Measurements from ENCODE around the gene G6PD. TPM values are rescaled to one million over a fixed set of nuclear protein-coding genes. Genes with fewer than 3 reads are reported as not detected.
A peak's percentile ranks its signal among the peaks of the same experiment; 100 is the strongest.
"Not testable (repeated sequence)": the region's sequence is repeated elsewhere in the genome, so short reads cannot be mapped to it uniquely, and the experiment has no call there.

G6PD gene
- polyA plus RNA-seq, 2 of the 4 experiments (the other 2 are of a cell fraction): 692 to 1,409 TPM

GRCh38 chrX:154540897-154541535 lies 5.6 kb downstream of the G6PD start (continued):
- TF ChIP-seq JUNB (IDR thresholded peaks at IDR 0.05) (no peak), POLR2AphosphoS2 (conservative IDR thresholded peaks at IDR 0.05; ENCODE audit: low read length) (no peak), HEYL (CRISPR knock-in tag; IDR thresholded peaks at IDR 0.05) (no peak; the same call in 1 of the 2 replicates), RCOR1 (IDR thresholded peaks at IDR 0.05; ENCODE audit: low read depth, low read length) (no peak), EP300 (IDR thresholded peaks at IDR 0.05) (peak; percentile 29 to 48; a peak in 1 of 5 replicates), NFE2L2 (conservative IDR thresholded peaks at IDR 0.05; ENCODE audit: low read length) (0 out of 2 replicates have a peak, but pooled peaks have one; percentile 27), RFX5 (IDR thresholded peaks at IDR 0.05) (no peak), TFCP2L1 (CRISPR knock-in tag; IDR thresholded peaks at IDR 0.05) (no peak), POLR2A (IDR thresholded peaks at IDR 0.05; ENCODE audit: low read length) (peak; percentile 28), HOXA7 (CRISPR knock-in tag; IDR thresholded peaks at IDR 0.05) (no peak), FOSL2 (IDR thresholded peaks at IDR 0.05) (no peak), FOSL2 (CRISPR knock-in tag; IDR thresholded peaks at IDR 0.05) (peak; percentile 55), SMC3 (IDR thresholded peaks at IDR 0.05) (no peak), MYC (IDR thresholded peaks at IDR 0.05; ENCODE audit: borderline replicate concordance, low read length) (no peak)
- TF ChIP-seq, protein P1, sequence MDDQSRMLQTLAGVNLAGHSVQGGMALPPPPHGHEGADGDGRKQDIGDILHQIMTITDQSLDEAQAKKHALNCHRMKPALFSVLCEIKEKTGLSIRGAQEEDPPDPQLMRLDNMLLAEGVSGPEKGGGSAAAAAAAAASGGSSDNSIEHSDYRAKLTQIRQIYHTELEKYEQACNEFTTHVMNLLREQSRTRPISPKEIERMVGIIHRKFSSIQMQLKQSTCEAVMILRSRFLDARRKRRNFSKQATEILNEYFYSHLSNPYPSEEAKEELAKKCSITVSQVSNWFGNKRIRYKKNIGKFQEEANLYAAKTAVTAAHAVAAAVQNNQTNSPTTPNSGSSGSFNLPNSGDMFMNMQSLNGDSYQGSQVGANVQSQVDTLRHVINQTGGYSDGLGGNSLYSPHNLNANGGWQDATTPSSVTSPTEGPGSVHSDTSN (IDR thresholded peaks at IDR 0.05): no peak
- TF ChIP-seq, protein P2, sequence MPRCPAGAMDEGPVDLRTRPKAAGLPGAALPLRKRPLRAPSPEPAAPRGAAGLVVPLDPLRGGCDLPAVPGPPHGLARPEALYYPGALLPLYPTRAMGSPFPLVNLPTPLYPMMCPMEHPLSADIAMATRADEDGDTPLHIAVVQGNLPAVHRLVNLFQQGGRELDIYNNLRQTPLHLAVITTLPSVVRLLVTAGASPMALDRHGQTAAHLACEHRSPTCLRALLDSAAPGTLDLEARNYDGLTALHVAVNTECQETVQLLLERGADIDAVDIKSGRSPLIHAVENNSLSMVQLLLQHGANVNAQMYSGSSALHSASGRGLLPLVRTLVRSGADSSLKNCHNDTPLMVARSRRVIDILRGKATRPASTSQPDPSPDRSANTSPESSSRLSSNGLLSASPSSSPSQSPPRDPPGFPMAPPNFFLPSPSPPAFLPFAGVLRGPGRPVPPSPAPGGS (IDR thresholded peaks at IDR 0.05): 0 out of 3 replicates have a peak, but pooled peaks have one; percentile 46

GRCh38 chrX:154540365-154540764 lies 6.3 kb downstream of the G6PD start:
- not testable (repeated sequence) for H3K9me3 ChIP-seq; ATAC-seq; DNase-seq (ENCODE audit: low read depth in 1 of 2, low spot score in 1 of 2); FAIRE-seq
- ChIA-PET CTCF (interaction anchor here (0.6 to 7.5 kb wide), 6 partner anchors 8 to 167 kb away, joined by 3 to 55 read pairs (median 4); no protein-coding TSS in a partner anchor), POLR2A (interaction anchor here (0.7 to 1.6 kb wide), 3 partner anchors 9 to 16 kb away, joined by 3 to 4 read pairs (median 4); no protein-coding TSS in a partner anchor)
- Histone ChIP-seq H3K4me2 (peak overlapping the region; percentile 90), H3K4me3 (peak overlapping the region; percentile 37; the same call in 2 of the 3 replicates), H3K4me1 (peaks cover 90% of the 10 kb centered on the region), H3K27ac (peak overlapping the region; percentile 98 to 100)
- 43% methylated on average over 7 of the region's 7 CpGs for WGBS (ENCODE audit: missing lambda C conversion rate)
- TF ChIP-seq CEBPB (IDR thresholded peaks at IDR 0.05): peak in 1 of 2 experiments; percentile 62; a peak in 1 of 4 replicates

GRCh38 chrX:154539077-154539476 lies 7.6 kb downstream of the G6PD start:
- ChIA-PET CTCF (interaction anchor here (1.4 to 7.5 kb wide), 2 partner anchors 6 to 12 kb away, joined by 6 to 55 read pairs; no protein-coding TSS in a partner anchor), POLR2A (interaction anchor here (1.6 kb wide), 1 partner anchor 11 kb away, joined by 4 read pairs; no protein-coding TSS in a partner anchor)
- H3K27ac ChIP-seq: peak overlapping the region; percentile 98 to 100
- 14% methylated on average over 8 of the region's 8 CpGs for WGBS (ENCODE audit: missing lambda C conversion rate)
- H3K4me2 ChIP-seq: peak overlapping the region; percentile 90
- ATAC-seq (no peak), FAIRE-seq (no peak), DNase-seq (ENCODE audit: low read depth in 1 of 2, low spot score in 1 of 2) (no peak)
- H3K4me3 ChIP-seq: peak overlapping the region; percentile 20; the same call in 1 of the 3 replicates
- TF ChIP-seq ZC3H11A (IDR thresholded peaks at IDR 0.05) (no peak), CHD2 (IDR thresholded peaks at IDR 0.05; ENCODE audit: low read length, partially characterized antibody) (no peak), ATOH8 (CRISPR knock-in tag; IDR thresholded peaks at IDR 0.05; ENCODE audit: low read depth) (no peak), GATA3 (IDR thresholded peaks at IDR 0.05; ENCODE audit: borderline replicate concordance) (no peak), POLR2AphosphoS2 (conservative IDR thresholded peaks at IDR 0.05; ENCODE audit: low read length) (no peak), RNF2 (IDR thresholded peaks at IDR 0.05; ENCODE audit: borderline replicate concordance, low read depth) (no peak), TFCP2L1 (CRISPR knock-in tag; IDR thresholded peaks at IDR 0.05) (no peak), TP53 (CRISPR knock-in tag; IDR thresholded peaks at IDR 0.05) (no peak), JUN (IDR thresholded peaks at IDR 0.05) (peak in 1 of 2 experiments; percentile 40; a peak in 1 of 5 replicates)
- TF ChIP-seq, protein P3, sequence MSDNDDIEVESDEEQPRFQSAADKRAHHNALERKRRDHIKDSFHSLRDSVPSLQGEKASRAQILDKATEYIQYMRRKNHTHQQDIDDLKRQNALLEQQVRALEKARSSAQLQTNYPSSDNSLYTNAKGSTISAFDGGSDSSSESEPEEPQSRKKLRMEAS (IDR thresholded peaks at IDR 0.05): 0 out of 2 replicates have a peak, but pooled peaks have one; percentile 29
- TF ChIP-seq, protein P2 (IDR thresholded peaks at IDR 0.05): no peak
- TF ChIP-seq, protein P1 (IDR thresholded peaks at IDR 0.05): no peak
- H3K9me3 ChIP-seq: no peaks in the 10 kb centered on the region
- H3K4me1 ChIP-seq: peaks cover 96% of the 10 kb centered on the region

Data from A549 (cell line).